ENCODE measurements around the gene SMC1A.
"Not testable (repeated sequence)": the region's sequence is repeated elsewhere in the genome, so short reads cannot be mapped to it uniquely, and the experiment has no call there.

The SMC1A gene

GRCh38 chrX:53421125-53421524 lies 1.3 kb downstream of the SMC1A start:
- H3K9me3 ChIP-seq (ENCODE audit: insufficient read depth, low read depth, low read length), result no peaks in the 10 kb centered on the region
- TF ChIP-seq CTCF (conservative IDR thresholded peaks at IDR 0.05; ENCODE audit: low read length), result no peak
- peaks cover 58% of the 10 kb centered on the region for H3K79me2 ChIP-seq (ENCODE audit: insufficient read depth, low read length)
- no peaks in the 10 kb centered on the region for H3K27me3 ChIP-seq (ENCODE audit: insufficient read depth, low read length, poor library complexity, severe bottlenecking)
- H2AFZ ChIP-seq (ENCODE audit: low read length), result no peak overlapping the region
- H3K36me3 ChIP-seq (ENCODE audit: insufficient read depth, low read length), result no peaks in the 10 kb centered on the region
- H3K4me2 ChIP-seq (ENCODE audit: low read depth, low read length, poor library complexity, severe bottlenecking), result peak overlapping the region; percentile 95
- H3F3A ChIP-seq (ENCODE audit: low read depth), result no peaks in the 10 kb centered on the region
- no peaks in the 10 kb centered on the region for H3K9me2 ChIP-seq (replicated peaks; ENCODE audit: low read depth, low read length)
- peaks cover 3% of the 10 kb centered on the region for H3K4me1 ChIP-seq (ENCODE audit: insufficient read depth, low read length, poor library complexity, severe bottlenecking)
- H3K4me3 ChIP-seq (ENCODE audit: low read length, poor library complexity, severe bottlenecking), result peak overlapping the region; percentile 90
- H4K20me1 ChIP-seq (ENCODE audit: insufficient read depth, low read length, poor library complexity, severe bottlenecking), result peaks cover 34% of the 10 kb centered on the region
- peak overlapping the region; percentile 98 for H3K9ac ChIP-seq (ENCODE audit: low read depth, low read length, poor library complexity, severe bottlenecking)

GRCh38 chrX:53420351-53420750 lies 2.1 kb downstream of the SMC1A start:
- not testable (repeated sequence) for H3K4me1 ChIP-seq (ENCODE audit: insufficient read depth, low read length, poor library complexity, severe bottlenecking); H3K9me3 ChIP-seq (ENCODE audit: insufficient read depth, low read depth, low read length); H3F3A ChIP-seq (ENCODE audit: low read depth); H3K36me3 ChIP-seq (ENCODE audit: insufficient read depth, low read length); H2AFZ ChIP-seq (ENCODE audit: low read length); H3K27me3 ChIP-seq (ENCODE audit: insufficient read depth, low read length, poor library complexity, severe bottlenecking); H3K9me2 ChIP-seq (replicated peaks; ENCODE audit: low read depth, low read length)
- Histone ChIP-seq H4K20me1 (ENCODE audit: insufficient read depth, low read length, poor library complexity, severe bottlenecking) (peaks cover 34% of the 10 kb centered on the region), H3K4me3 (ENCODE audit: low read length, poor library complexity, severe bottlenecking) (peak overlapping the region; percentile 90), H3K79me2 (ENCODE audit: insufficient read depth, low read length) (peaks cover 63% of the 10 kb centered on the region), H3K9ac (ENCODE audit: low read depth, low read length, poor library complexity, severe bottlenecking) (peak overlapping the region; percentile 98), H3K4me2 (ENCODE audit: low read depth, low read length, poor library complexity, severe bottlenecking) (peak overlapping the region; percentile 95)

DNA sequence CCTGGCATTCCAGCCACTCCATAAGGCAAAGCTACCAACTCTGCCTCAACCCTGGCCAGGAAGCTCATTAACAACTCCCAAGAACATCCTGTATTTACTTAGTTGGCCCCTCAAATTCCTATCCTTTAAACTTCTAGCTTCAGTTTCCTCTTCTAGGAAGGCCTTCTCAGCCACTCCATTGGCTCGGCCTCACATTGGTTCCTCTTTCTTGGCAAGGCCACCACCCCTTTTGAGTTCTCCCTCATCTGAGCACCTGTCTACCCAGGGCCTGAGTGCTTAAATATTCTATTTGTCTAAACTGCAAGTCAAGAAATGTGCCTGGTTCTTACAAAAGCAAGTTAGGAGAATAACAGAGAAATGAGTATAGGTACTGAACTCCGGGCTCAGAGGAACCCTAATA lies 10.0 kb downstream of the SMC1A start:
- H3K27me3 ChIP-seq (ENCODE audit: insufficient read depth, low read length, poor library complexity, severe bottlenecking), result no peaks in the 10 kb centered on the region

More for the DNA sequence above, 10.0 kb downstream of the SMC1A start:
- Histone ChIP-seq H3K36me3 (ENCODE audit: insufficient read depth, low read length) (peaks cover 64% of the 10 kb centered on the region; the same call in 1 of the 2 replicates), H3K79me2 (ENCODE audit: insufficient read depth, low read length) (peaks cover 30% of the 10 kb centered on the region), H2AFZ (ENCODE audit: low read length) (no peak overlapping the region), H3K9me3 (ENCODE audit: insufficient read depth, low read depth, low read length) (no peaks in the 10 kb centered on the region), H3K9ac (ENCODE audit: low read depth, low read length, poor library complexity, severe bottlenecking) (no peak overlapping the region), H3K9me2 (replicated peaks; ENCODE audit: low read depth, low read length) (no peaks in the 10 kb centered on the region), H3K4me1 (ENCODE audit: insufficient read depth, low read length, poor library complexity, severe bottlenecking) (no peaks in the 10 kb centered on the region), H4K20me1 (ENCODE audit: insufficient read depth, low read length, poor library complexity, severe bottlenecking) (peaks cover 10% of the 10 kb centered on the region), H3F3A (ENCODE audit: low read depth) (no peaks in the 10 kb centered on the region), H3K4me2 (ENCODE audit: low read depth, low read length, poor library complexity, severe bottlenecking) (no peak overlapping the region), H3K4me3 (ENCODE audit: low read length, poor library complexity, severe bottlenecking) (no peak overlapping the region)
- TF ChIP-seq EZH2phosphoT487 (IDR thresholded peaks at IDR 0.05; ENCODE audit: borderline replicate concordance) (no peak), CTCF (conservative IDR thresholded peaks at IDR 0.05; ENCODE audit: low read length) (no peak)

All from Loucy (cell line).